SU-DHL-6 (cell line): Measurements from ENCODE around the gene ARHGAP5.

Source experiments
- EZH2phosphoT487 ChIP-seq: fragments of 200-600 bp; sonication (generic), shearing (Covaris generic); conservative IDR thresholded peaks from 2 replicates; pipeline ENCODE4 v1.6.1; 2018; ENCODE audit warnings: mild to moderate bottlenecking, antibody characterized with exemption, low read length, moderate library complexity, mixed read lengths
- TF ChIP-seq, protein P1 (sequence below): fragments of 200-600 bp; sonication (generic); IDR thresholded peaks from one replicate; pipeline ENCODE4 v1.5.1; 2017; ENCODE audit warnings: antibody characterized with exemption, mild to moderate bottlenecking, low read length, moderate library complexity; ENCODE audit not compliant: insufficient read depth, poor library complexity, severe bottlenecking

DNA sequence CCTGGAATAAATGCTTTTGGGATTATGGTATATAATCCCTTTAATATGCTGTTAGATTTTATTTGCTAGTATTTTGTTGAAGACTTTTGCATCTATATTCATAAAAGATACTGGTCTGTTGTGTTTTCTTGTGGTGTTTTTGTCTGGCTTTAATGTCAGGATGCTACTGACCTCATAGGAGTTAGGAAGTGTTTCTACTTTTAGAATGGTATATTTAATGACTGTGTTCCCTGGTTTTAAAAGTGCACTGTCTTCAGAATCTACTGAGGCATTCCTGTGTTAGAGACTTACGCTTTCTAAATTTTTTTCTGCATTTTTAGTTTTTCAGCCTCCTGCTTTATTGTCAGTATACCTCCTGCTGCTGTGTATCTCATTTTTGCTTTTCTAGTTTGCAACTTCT, 51.6 kb downstream of the ARHGAP5 start:
- TF ChIP-seq, protein P1, sequence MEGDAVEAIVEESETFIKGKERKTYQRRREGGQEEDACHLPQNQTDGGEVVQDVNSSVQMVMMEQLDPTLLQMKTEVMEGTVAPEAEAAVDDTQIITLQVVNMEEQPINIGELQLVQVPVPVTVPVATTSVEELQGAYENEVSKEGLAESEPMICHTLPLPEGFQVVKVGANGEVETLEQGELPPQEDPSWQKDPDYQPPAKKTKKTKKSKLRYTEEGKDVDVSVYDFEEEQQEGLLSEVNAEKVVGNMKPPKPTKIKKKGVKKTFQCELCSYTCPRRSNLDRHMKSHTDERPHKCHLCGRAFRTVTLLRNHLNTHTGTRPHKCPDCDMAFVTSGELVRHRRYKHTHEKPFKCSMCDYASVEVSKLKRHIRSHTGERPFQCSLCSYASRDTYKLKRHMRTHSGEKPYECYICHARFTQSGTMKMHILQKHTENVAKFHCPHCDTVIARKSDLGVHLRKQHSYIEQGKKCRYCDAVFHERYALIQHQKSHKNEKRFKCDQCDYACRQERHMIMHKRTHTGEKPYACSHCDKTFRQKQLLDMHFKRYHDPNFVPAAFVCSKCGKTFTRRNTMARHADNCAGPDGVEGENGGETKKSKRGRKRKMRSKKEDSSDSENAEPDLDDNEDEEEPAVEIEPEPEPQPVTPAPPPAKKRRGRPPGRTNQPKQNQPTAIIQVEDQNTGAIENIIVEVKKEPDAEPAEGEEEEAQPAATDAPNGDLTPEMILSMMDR = no peak
- no peak for TF ChIP-seq EZH2phosphoT487
